SK-N-SH treated with all-trans-retinoic acid at 6 μM for 48 hours (cell line): ENCODE results near the gene BCL7B.

Source experiments
- ARNTL ChIP-seq: fragments of 450-650 bp; formaldehyde crosslinking; IDR thresholded peaks from 2 replicates; pipeline ENCODE4 v1.5.0; 2020; ENCODE audit warnings: low read depth, mild to moderate bottlenecking, moderate library complexity, borderline replicate concordance
- ZNF70 ChIP-seq: fragments of 450-650 bp; formaldehyde crosslinking; IDR thresholded peaks from 2 replicates; pipeline ENCODE4 v1.5.0; 2020; ENCODE audit warnings: mild to moderate bottlenecking, moderate library complexity

- TF ChIP-seq ZNF70 (CRISPR knock-in tag): no peak
- no peak for TF ChIP-seq ARNTL (CRISPR knock-in tag)
Observed at GRCh38 chr7:73593207-73594045, 35.9 kb upstream of the BCL7B start.
